HepG2 (cell line): ENCODE results near the gene LPAR1. TPM values are rescaled to one million over a fixed set of nuclear protein-coding genes. Genes with fewer than 3 reads are reported as not detected.

Experiments used
- ATAC-seq: fragments of 200-7000 bp; cut with Tn5 transposase; 3 replicates; pipeline ENCODE4 v1.9.1; 2020; ENCODE audit warnings: mild to moderate bottlenecking, moderate library complexity
- BruUV-seq: library from RNA; stranded (reverse); fragments of 400-500 nt; replicated peaks from 2 replicates; lab custom pipeline; 2021; lab: Mats Ljungman, UMichigan
- CTCF ChIA-PET: fragments of 300-600 bp; formaldehyde crosslinking; extraction: SDS; loops from one replicate; lab custom pipeline; 2021; ENCODE audit warnings: low total read pairs, inconsistent platforms, low intra/inter-chr PET ratio; lab: Yijun Ruan, JAX
- POLR2A ChIA-PET: fragments of 350-600 bp; sonication (Branson Sonifier 250); formaldehyde crosslinking; loops from one replicate; lab custom pipeline; 2020; ENCODE audit warnings: antibody characterized with exemption, inconsistent platforms; lab: Yijun Ruan, JAX
- DNase-seq: peaks from one replicate; pipeline ENCODE4 v3.0.0-alpha.2; 2015; ENCODE audit warnings: low spot score
- FAIRE-seq: peaks from 3 replicates; lab custom pipeline; 2011; peaks lifted over from hg19 to GRCh38; lab: Jason Lieb, UNC
- H2AFZ ChIP-seq: one replicate; pipeline ENCODE4 v1.6.1; 2011; ENCODE audit warnings: low read length, inconsistent platforms
- H3K27ac ChIP-seq: fragments of 300-600 bp; 3 replicates; pipeline ENCODE4 v1.8.0; 2011; ENCODE audit warnings: mixed run types, mild to moderate bottlenecking, mixed read lengths, low read length, inconsistent platforms; ENCODE audit not compliant: insufficient read depth; ENCODE audit errors: extremely low read length
- H3K27me3 ChIP-seq, 2 experiments: fragments of 200-600 bp in 1 of 2; 2 replicates in 1 of 2; 3 replicates in 1 of 2; pipeline versions ENCODE4 v1.6.0 to v1.8.0; 2011; ENCODE audit warnings: low read length in 2 of 2, mild to moderate bottlenecking in 2 of 2, moderate library complexity in 2 of 2, inconsistent platforms in 1 of 2; ENCODE audit not compliant: insufficient read depth in 2 of 2, control insufficient read depth in 1 of 2
- H3K36me3 ChIP-seq, 2 experiments: fragments of 200-600 bp in 1 of 2; replicated peaks in 1 of 2; 2 replicates in 1 of 2; 3 replicates in 1 of 2; pipeline versions ENCODE4 v1.5.1 to v1.8.0; 2011; ENCODE audit warnings: low read length in 2 of 2, inconsistent platforms in 1 of 2; ENCODE audit not compliant: insufficient read depth in 2 of 2, control insufficient read depth in 1 of 2
- H3K4me1 ChIP-seq: 2 replicates; pipeline ENCODE4 v1.5.1; 2012; ENCODE audit warnings: low read length, inconsistent platforms; ENCODE audit not compliant: insufficient read depth
- H3K4me2 ChIP-seq: 2 replicates; pipeline ENCODE4 v1.6.0; 2011; ENCODE audit warnings: low read depth, low read length, inconsistent platforms
- H3K4me3 ChIP-seq, 3 experiments: fragments of 200-600 bp in 1 of 3; sonication (generic), shearing (Covaris generic) in 1 of 3; replicated peaks in 1 of 3; 2 replicates each; pipeline ENCODE4 v1.5.1; 2011 to 2016; ENCODE audit warnings: low read length in 3 of 3, inconsistent platforms in 2 of 3, low read depth in 2 of 3, mild to moderate bottlenecking in 2 of 3, control low read depth in 1 of 3, mixed read lengths in 1 of 3; ENCODE audit not compliant: insufficient read depth in 1 of 3
- H3K79me2 ChIP-seq: one replicate; pipeline ENCODE4 v1.6.1; 2011; ENCODE audit warnings: low read length, inconsistent platforms; ENCODE audit not compliant: insufficient read depth
- H3K9ac ChIP-seq: 2 replicates; pipeline ENCODE4 v1.6.0; 2011; ENCODE audit warnings: mild to moderate bottlenecking, low read depth, low read length, inconsistent platforms; ENCODE audit not compliant: insufficient read depth
- H3K9me3 ChIP-seq: 2 replicates; pipeline ENCODE4 v1.5.1; 2012; ENCODE audit warnings: mild to moderate bottlenecking, low read length
- H4K20me1 ChIP-seq: 2 replicates; pipeline ENCODE4 v1.6.0; 2011; ENCODE audit warnings: inconsistent platforms, mild to moderate bottlenecking, low read length, moderate library complexity; ENCODE audit not compliant: insufficient read depth
- GATAD2A ChIP-seq: IDR thresholded peaks from 2 replicates; pipeline ENCODE4 v1.6.1; 2016
- GTF3A ChIP-seq: sonication (generic); formaldehyde crosslinking; conservative IDR thresholded peaks from 2 replicates; pipeline ENCODE4 v1.4.0; 2020; ENCODE audit warnings: mild to moderate bottlenecking, missing genetic modification reagents
- HNRNPLL ChIP-seq: fragments of 200-400 bp; formaldehyde crosslinking; IDR thresholded peaks from 2 replicates; pipeline ENCODE4 v1.6.1; 2017; ENCODE audit warnings: mild to moderate bottlenecking, low read depth, low read length; ENCODE audit not compliant: poor library complexity, severe bottlenecking
- NR1H2 ChIP-seq: sonication (generic); formaldehyde crosslinking; IDR thresholded peaks from 2 replicates; pipeline ENCODE4 v1.8.1; 2022; ENCODE audit warnings: low read depth, missing genetic modification reagents, borderline replicate concordance
- PHF5A ChIP-seq: IDR thresholded peaks from one replicate; pipeline ENCODE4 v1.6.1; 2018; ENCODE audit warnings: low read depth, missing genetic modification reagents; ENCODE audit not compliant: unreplicated experiment
- PLRG1 ChIP-seq: fragments of 450-650 bp; conservative IDR thresholded peaks from 2 replicates; pipeline ENCODE4 v1.6.1; 2016
- ZBTB20 ChIP-seq: sonication (generic); formaldehyde crosslinking; IDR thresholded peaks from 2 replicates; pipeline ENCODE4 v1.8.1; 2023; ENCODE audit warnings: missing genetic modification reagents, low read depth, mild to moderate bottlenecking, borderline replicate concordance
- ZNF557 ChIP-seq: sonication (generic); formaldehyde crosslinking; IDR thresholded peaks from 2 replicates; pipeline ENCODE4 v1.4.0; 2020; ENCODE audit warnings: missing genetic modification reagents
- ZNF766 ChIP-seq: sonication (generic); formaldehyde crosslinking; IDR thresholded peaks from 2 replicates; pipeline ENCODE4 v1.5.0; 2020; ENCODE audit warnings: missing genetic modification reagents, borderline replicate concordance
- WGBS: methylation state at CpG from one replicate; pipeline ENCODE4 v1.1.6; 2017; ENCODE audit warnings: low lambda C conversion rate; 5-methylcytosine and 5-hydroxymethylcytosine counted together
- in situ Hi-C: cut with HindIII; loops from 2 replicates; pipeline ENCODE4 v1.10.0; 2017; ENCODE audit warnings: low pct_unique_long_range_greater_than_20kb; ENCODE audit not compliant: extremely low pct_ligation_motif_present
- intact Hi-C: fragments of 100-400 bp; cut with micrococcal nuclease; formaldehyde crosslinking; loops from one replicate; pipeline ENCODE4 v1.10.0; 2022; ENCODE audit not compliant: unreplicated experiment
- polyA plus RNA-seq, 8 experiments: library from polyadenylated mRNA; depleted of rRNA in 3 of 8; stranded (reverse) in 7 of 8; unstranded in 1 of 8; fragments of >200 nt; fragmentation: Illumina TruSeq in 4 of 8; extraction: Trizol in 4 of 8; gene quantifications; 2 replicates each; pipeline versions ENCODE4 v1.2.1 to v1.2.3, GENCODE V29; 2011 to 2016; ENCODE audit warnings: low read depth in 4 of 8, missing spikeins in 1 of 8, mixed read lengths in 1 of 8; ENCODE audit not compliant: insufficient read depth in 1 of 8
- total RNA-seq, 5 experiments: library from RNA; depleted of rRNA; stranded (reverse); fragments of >200 nt; fragmentation: Illumina TruSeq; extraction: Trizol; gene quantifications; 2 replicates each; pipeline ENCODE4 v1.2.3, GENCODE V29; 2016; ENCODE audit warnings: low read depth in 1 of 5
- TF ChIP-seq, protein P1 (sequence below): sonication (generic); formaldehyde crosslinking; IDR thresholded peaks from 2 replicates; pipeline ENCODE4 v1.9.0; 2022; ENCODE audit warnings: low read depth, missing genetic modification reagents
- TF ChIP-seq, protein P2 (sequence below): sonication (generic); formaldehyde crosslinking; conservative IDR thresholded peaks from 2 replicates; pipeline ENCODE4 v1.8.1; 2023; ENCODE audit warnings: missing genetic modification reagents
- TF ChIP-seq, protein P3 (sequence below): sonication (generic); formaldehyde crosslinking; IDR thresholded peaks from 2 replicates; pipeline ENCODE4 v1.8.1; 2023; ENCODE audit warnings: missing genetic modification reagents, inconsistent platforms, borderline replicate concordance
- TF ChIP-seq, protein P4 (sequence below): sonication (generic); formaldehyde crosslinking; IDR thresholded peaks from 2 replicates; pipeline ENCODE4 v1.5.1; 2020; ENCODE audit warnings: missing genetic modification reagents, mild to moderate bottlenecking, borderline replicate concordance

LPAR1 gene
- total and polyA plus RNA-seq, 2 of the 13 experiments (the other 11 are each of a cell fraction or from before 2014, with no cell fraction given): not detected

DNA sequence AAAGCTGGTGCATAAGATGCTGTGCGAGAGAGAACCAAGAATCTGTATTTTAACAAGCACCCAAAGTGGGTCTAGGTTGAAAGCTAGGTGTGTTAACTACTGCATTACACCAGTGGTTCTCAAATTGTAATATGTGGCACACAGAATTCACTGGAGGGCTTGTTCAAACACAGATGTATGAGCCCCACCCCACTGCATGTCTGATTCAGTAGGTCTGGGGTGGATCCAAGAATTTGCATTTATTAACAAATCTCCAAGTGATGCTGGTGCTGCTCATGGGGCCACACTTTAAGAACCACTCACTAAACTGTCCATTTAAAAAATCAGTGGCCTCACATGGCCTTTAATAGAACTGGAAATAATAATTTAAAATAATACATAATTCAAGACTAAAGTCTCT lies 40.4 kb downstream of the LPAR1 start:
- Histone ChIP-seq H3K9me3 (no peaks in the 10 kb centered on the region), H2AFZ (no peak overlapping the region), H3K4me1 (no peaks in the 10 kb centered on the region), H3K9ac (no peak overlapping the region), H3K27me3 (no peaks in the 10 kb centered on the region), H3K27ac (no peak overlapping the region), H3K4me2 (no peak overlapping the region)
- FAIRE-seq: no peak
- WGBS: 0% methylated on average over 1 of the region's 1 CpG
- intact Hi-C loops (no loop called here), in situ Hi-C loops (no loop called here)
- CTCF ChIA-PET: no interaction called here
- ATAC-seq: no peak
- TF ChIP-seq PHF5A (no peak), PLRG1 (no peak), GATAD2A (CRISPR knock-in tag) (no peak), ZNF557 (CRISPR knock-in tag) (no peak), ZNF766 (CRISPR knock-in tag) (no peak), ZBTB20 (CRISPR knock-in tag) (no peak), HNRNPLL (no peak), GTF3A (no peak), NR1H2 (CRISPR knock-in tag) (no peak)
- TF ChIP-seq, protein P1, sequence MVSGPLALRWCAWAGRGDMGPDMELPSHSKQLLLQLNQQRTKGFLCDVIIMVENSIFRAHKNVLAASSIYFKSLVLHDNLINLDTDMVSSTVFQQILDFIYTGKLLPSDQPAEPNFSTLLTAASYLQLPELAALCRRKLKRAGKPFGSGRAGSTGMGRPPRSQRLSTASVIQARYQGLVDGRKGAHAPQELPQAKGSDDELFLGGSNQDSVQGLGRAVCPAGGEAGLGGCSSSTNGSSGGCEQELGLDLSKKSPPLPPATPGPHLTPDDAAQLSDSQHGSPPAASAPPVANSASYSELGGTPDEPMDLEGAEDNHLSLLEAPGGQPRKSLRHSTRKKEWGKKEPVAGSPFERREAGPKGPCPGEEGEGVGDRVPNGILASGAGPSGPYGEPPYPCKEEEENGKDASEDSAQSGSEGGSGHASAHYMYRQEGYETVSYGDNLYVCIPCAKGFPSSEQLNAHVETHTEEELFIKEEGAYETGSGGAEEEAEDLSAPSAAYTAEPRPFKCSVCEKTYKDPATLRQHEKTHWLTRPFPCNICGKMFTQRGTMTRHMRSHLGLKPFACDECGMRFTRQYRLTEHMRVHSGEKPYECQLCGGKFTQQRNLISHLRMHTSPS: no peak
- TF ChIP-seq, protein P2, sequence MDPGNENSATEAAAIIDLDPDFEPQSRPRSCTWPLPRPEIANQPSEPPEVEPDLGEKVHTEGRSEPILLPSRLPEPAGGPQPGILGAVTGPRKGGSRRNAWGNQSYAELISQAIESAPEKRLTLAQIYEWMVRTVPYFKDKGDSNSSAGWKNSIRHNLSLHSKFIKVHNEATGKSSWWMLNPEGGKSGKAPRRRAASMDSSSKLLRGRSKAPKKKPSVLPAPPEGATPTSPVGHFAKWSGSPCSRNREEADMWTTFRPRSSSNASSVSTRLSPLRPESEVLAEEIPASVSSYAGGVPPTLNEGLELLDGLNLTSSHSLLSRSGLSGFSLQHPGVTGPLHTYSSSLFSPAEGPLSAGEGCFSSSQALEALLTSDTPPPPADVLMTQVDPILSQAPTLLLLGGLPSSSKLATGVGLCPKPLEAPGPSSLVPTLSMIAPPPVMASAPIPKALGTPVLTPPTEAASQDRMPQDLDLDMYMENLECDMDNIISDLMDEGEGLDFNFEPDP (CRISPR knock-in tag): no peak
- TF ChIP-seq, protein P3, sequence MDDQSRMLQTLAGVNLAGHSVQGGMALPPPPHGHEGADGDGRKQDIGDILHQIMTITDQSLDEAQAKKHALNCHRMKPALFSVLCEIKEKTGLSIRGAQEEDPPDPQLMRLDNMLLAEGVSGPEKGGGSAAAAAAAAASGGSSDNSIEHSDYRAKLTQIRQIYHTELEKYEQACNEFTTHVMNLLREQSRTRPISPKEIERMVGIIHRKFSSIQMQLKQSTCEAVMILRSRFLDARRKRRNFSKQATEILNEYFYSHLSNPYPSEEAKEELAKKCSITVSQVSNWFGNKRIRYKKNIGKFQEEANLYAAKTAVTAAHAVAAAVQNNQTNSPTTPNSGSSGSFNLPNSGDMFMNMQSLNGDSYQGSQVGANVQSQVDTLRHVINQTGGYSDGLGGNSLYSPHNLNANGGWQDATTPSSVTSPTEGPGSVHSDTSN (CRISPR knock-in tag): no peak
- TF ChIP-seq, protein P4, sequence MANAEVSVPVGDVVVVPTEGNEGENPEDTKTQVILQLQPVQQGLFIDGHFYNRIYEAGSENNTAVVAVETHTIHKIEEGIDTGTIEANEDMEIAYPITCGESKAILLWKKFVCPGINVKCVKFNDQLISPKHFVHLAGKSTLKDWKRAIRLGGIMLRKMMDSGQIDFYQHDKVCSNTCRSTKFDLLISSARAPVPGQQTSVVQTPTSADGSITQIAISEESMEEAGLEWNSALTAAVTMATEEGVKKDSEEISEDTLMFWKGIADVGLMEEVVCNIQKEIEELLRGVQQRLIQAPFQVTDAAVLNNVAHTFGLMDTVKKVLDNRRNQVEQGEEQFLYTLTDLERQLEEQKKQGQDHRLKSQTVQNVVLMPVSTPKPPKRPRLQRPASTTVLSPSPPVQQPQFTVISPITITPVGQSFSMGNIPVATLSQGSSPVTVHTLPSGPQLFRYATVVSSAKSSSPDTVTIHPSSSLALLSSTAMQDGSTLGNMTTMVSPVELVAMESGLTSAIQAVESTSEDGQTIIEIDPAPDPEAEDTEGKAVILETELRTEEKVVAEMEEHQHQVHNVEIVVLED (CRISPR knock-in tag): no peak
- TF ChIP-seq, all 625 proteins: peak for 0
- BruUV-seq: no TSS peak
- DNase-seq: no peak
- no peaks in the 10 kb centered on the region for H3K79me2 ChIP-seq
- H3K36me3 ChIP-seq: no peaks in the 10 kb centered on the region
- H3K4me3 ChIP-seq: no peak overlapping the region
- POLR2A ChIA-PET: no interaction called here
- no peaks in the 10 kb centered on the region for H4K20me1 ChIP-seq
